ENCODE results near the gene BABAM2. TPM values are rescaled to one million over a fixed set of nuclear protein-coding genes. Genes with fewer than 3 reads are reported as not detected.

Gene BABAM2
- polyA plus RNA-seq, 3 donors = 33.2 to 52.8 (median 49.3) TPM

- peak overlapping the region in 1 of 3 experiments; percentile 40 for H3K4me3 ChIP-seq (replicated peaks in 1 of 3; ENCODE audit: low read depth in 2 of 3, low read length in 3 of 3)
- H3K9ac ChIP-seq (ENCODE audit: insufficient read depth, low read length, poor library complexity, severe bottlenecking) = peak overlapping the region; percentile 56
- 12% methylated on average over 5 of the region's 12 CpGs for WGBS (ENCODE audit: insufficient coverage)
- H3K27ac ChIP-seq (ENCODE audit: low read depth in 1 of 2, low read length in 2 of 2) = peak overlapping the region in 1 of 2 donors; percentile 80
- intact Hi-C loops (cut with micrococcal nuclease) = loop anchor here (2.0 kb wide), 1 partner anchor 30 kb away; no protein-coding TSS in a partner anchor
- H3K27me3 ChIP-seq (ENCODE audit: control insufficient read depth in 2 of 2, insufficient read depth in 2 of 2, low read length in 2 of 2) = no peaks in the 10 kb centered on the region
- Mint-ChIP-seq H3K36me3 (peaks cover 0 to 23% of the 10 kb centered on the region in 2 donors), H3K4me1 (peaks cover 60% of the 10 kb centered on the region), H3K27ac (peak overlapping the region; percentile 38 to 97 (median 94)), H3K9me3 (peaks cover 0 to 5% (median 0%) of the 10 kb centered on the region in 7 donors), H3K27me3 (ENCODE audit: low read depth in 3 of 3) (peaks cover 5 to 27% (median 25%) of the 10 kb centered on the region in 3 donors), H3K4me3 (peak overlapping the region; percentile 57 to 58)
- no peak overlapping the region for H3K4me2 ChIP-seq (replicated peaks; ENCODE audit: extremely low read depth, low read length, poor library complexity, severe bottlenecking)
- H4K20me1 ChIP-seq (ENCODE audit: insufficient read depth, low read length) = no peaks in the 10 kb centered on the region
- H2AFZ ChIP-seq (ENCODE audit: insufficient read depth, low read depth, low read length, poor library complexity, severe bottlenecking) = peak overlapping the region; percentile 48
- DNase-seq = peak; percentile 87 to 97 (median 90)
- H3K36me3 ChIP-seq (replicated peaks in 1 of 2; ENCODE audit: control insufficient read depth in 1 of 2, insufficient read depth in 2 of 2, low read length in 2 of 2) = no peaks in the 10 kb centered on the region
- peaks cover 29 to 35% of the 10 kb centered on the region in 2 donors for H3K4me1 ChIP-seq (ENCODE audit: control insufficient read depth in 1 of 2, insufficient read depth in 2 of 2, low read length in 2 of 2)
- H3K79me2 ChIP-seq (ENCODE audit: insufficient read depth, low read length) = no peaks in the 10 kb centered on the region
- H3K9me3 ChIP-seq (replicated peaks in 1 of 2; ENCODE audit: control insufficient read depth in 1 of 2, insufficient read depth in 1 of 2, low read length in 2 of 2) = no peaks in the 10 kb centered on the region
- no peak for TF ChIP-seq CTCF (IDR thresholded peaks at IDR 0.05)
These were observed 470.3 kb downstream of the BABAM2 start for GRCh38 chr2:28360718-28361293.

- H3K36me3 Mint-ChIP-seq = peaks cover 0 to 23% of the 10 kb centered on the region in 2 donors
- Histone ChIP-seq H3K4me1 (ENCODE audit: control insufficient read depth in 1 of 2, insufficient read depth in 2 of 2, low read length in 2 of 2) (peaks cover 42 to 48% of the 10 kb centered on the region in 2 donors), H3K27me3 (ENCODE audit: control insufficient read depth in 2 of 2, insufficient read depth in 2 of 2, low read length in 2 of 2) (no peaks in the 10 kb centered on the region), H4K20me1 (ENCODE audit: insufficient read depth, low read length) (no peaks in the 10 kb centered on the region), H3K9me3 (replicated peaks in 1 of 2; ENCODE audit: control insufficient read depth in 1 of 2, insufficient read depth in 1 of 2, low read length in 2 of 2) (no peaks in the 10 kb centered on the region), H3K9ac (ENCODE audit: insufficient read depth, low read length, poor library complexity, severe bottlenecking) (no peak overlapping the region), H2AFZ (ENCODE audit: insufficient read depth, low read depth, low read length, poor library complexity, severe bottlenecking) (no peak overlapping the region), H3K4me3 (replicated peaks in 1 of 3; ENCODE audit: low read depth in 2 of 3, low read length in 3 of 3) (no peak overlapping the region), H3K36me3 (replicated peaks in 1 of 2; ENCODE audit: control insufficient read depth in 1 of 2, insufficient read depth in 2 of 2, low read length in 2 of 2) (no peaks in the 10 kb centered on the region), H3K4me2 (replicated peaks; ENCODE audit: extremely low read depth, low read length, poor library complexity, severe bottlenecking) (no peak overlapping the region), H3K27ac (ENCODE audit: low read depth in 1 of 2, low read length in 2 of 2) (no peak overlapping the region), H3K79me2 (ENCODE audit: insufficient read depth, low read length) (no peaks in the 10 kb centered on the region)
- H3K4me3 Mint-ChIP-seq = no peak overlapping the region
- 93% methylated on average over 6 of the region's 12 CpGs for WGBS (ENCODE audit: insufficient coverage)
- H3K27ac Mint-ChIP-seq = peak overlapping the region in 6 of 7 donors; percentile 20 to 97 (median 78)
- H3K9me3 Mint-ChIP-seq = peaks cover 0 to 5% (median 0%) of the 10 kb centered on the region in 7 donors
- H3K27me3 Mint-ChIP-seq (ENCODE audit: low read depth in 3 of 3) = peaks cover 7 to 25% (median 24%) of the 10 kb centered on the region in 3 donors
- intact Hi-C loops (cut with micrococcal nuclease) = loop anchor here (2.0 kb wide), 1 partner anchor 29 kb away; no protein-coding TSS in a partner anchor
- TF ChIP-seq CTCF (IDR thresholded peaks at IDR 0.05) = no peak
- no peak for DNase-seq
- H3K4me1 Mint-ChIP-seq = peaks cover 65% of the 10 kb centered on the region
These were observed 471.6 kb downstream of the BABAM2 start for GRCh38 chr2:28361991-28362710.
